Frontal cortex (tissue), 4 donors: Measurements from ENCODE around the gene ZNF407. TPM values are rescaled to one million over a fixed set of nuclear protein-coding genes. Genes with fewer than 3 reads are reported as not detected.
"Not testable (repeated sequence)": the region's sequence is repeated elsewhere in the genome, so short reads cannot be mapped to it uniquely, and the experiment has no call there.

Source experiments
- DNase-seq, 2 donors: peaks; one replicate each; pipeline ENCODE4 v3.0.0; 2012; ENCODE audit warnings: low spot score in 2 of 2
- FAIRE-seq: peaks from 2 replicates; lab custom pipeline; 2012; peaks lifted over from hg19 to GRCh38; lab: Jason Lieb, UNC
- total RNA-seq: library from RNA; depleted of rRNA; stranded (reverse); fragments of >200 nt; gene quantifications from one replicate; pipeline ENCODE4 v1.2.3, GENCODE V29; 2014
- donor health status: control.
- donor health status: control.
- donor health status: control.

The ZNF407 gene
- total RNA-seq, 1 donor from 2014 or later = 22.0 TPM

DNA sequence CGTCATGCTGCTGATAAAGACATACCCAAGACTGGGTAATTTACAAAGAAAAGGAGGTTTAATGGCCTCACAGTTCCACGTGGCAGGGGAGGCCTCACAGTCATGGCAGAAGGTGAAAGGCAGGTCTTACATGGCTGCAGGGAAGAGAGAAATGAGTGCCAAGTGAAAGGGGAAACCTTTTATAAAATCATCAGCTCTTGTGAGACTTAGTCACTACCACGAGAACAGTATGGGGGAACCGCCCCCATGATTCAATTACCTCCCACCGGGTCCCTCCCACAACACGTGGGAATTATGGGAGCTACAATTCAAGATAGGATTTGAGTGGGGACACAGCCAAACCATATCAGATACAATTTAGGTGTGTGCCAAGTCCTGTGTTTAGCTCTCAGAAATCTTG lies 506.4 kb downstream of the ZNF407 start:
- FAIRE-seq, DNase-seq: not testable (repeated sequence)

DNA sequence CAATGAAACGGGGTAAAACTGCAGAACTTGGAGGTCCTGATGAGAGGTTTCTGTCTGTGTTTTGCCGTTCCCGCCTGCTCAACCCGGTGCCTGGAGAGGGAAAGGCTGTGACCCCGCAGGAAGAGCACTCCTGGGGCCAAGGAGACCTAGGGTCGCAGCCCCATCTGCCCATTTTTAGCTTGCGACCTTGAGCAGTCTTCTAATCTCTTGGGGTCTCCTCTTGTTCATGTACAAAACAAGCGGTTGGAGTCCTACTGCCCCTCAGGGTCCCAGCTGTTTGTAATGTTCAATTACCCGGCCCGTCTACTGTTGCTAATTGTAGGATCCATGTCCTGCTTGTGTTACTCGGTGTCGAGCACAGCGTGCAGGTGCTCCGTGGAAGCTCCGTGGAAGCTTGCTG lies 506.8 kb downstream of the ZNF407 start:
- FAIRE-seq (no peak), DNase-seq (no peak)

DNA sequence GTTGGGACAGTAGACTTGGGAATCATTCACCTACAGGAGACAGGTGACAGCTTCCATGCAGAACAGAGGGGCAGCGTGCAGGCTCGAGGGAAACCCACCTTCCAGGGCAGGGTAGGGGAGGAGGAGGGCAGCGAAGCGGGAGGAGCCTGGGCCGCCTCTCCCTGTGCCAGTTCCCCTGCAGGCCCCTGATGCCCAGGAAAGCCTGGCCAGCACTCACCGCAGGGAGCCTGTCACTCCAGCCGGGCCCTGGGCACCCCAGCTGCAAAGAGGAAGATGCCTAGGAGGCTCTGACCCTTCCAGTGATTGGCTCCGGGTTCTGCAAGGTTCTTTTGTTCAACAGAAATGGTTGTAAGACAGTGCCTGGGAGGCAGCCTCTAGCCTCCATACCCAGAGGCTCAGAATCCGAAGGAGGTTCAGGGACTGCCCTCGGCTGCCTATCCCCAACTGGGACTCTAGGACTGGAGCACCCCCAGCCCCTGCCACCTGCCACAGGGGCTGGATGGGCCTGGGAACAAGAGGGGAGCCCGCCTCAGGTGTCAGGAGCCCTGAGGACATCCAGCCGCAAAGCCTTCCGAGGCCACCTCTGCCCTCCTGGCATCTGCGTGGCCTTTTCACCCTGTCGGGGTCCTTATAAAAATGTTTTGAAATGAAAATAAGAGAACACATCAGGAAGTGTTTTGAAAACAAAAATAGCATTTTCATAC lies 508.0 kb downstream of the ZNF407 start:
- no peak for FAIRE-seq
- DNase-seq = no peak

DNA sequence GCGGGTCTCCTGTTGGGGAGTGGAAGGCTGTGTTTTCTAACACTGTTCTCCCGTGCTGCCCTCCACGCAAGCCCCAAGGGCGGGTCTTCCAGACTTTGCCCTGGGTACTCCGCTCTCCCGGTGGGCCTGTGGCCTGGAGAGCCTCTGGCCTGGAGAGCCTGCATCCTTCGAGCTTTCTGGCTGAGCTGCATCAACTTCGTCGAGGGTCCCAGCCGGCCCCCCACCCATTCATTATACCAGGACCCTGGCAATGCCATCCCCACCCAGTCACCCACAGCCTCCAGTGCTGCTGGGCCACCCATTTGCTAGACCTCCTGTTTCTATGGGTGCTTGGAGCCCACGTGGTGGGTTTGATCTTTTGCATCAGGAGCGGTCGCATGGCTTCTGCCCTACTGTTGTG lies 509.1 kb downstream of the ZNF407 start:
- FAIRE-seq (no peak), DNase-seq (no peak)

DNA sequence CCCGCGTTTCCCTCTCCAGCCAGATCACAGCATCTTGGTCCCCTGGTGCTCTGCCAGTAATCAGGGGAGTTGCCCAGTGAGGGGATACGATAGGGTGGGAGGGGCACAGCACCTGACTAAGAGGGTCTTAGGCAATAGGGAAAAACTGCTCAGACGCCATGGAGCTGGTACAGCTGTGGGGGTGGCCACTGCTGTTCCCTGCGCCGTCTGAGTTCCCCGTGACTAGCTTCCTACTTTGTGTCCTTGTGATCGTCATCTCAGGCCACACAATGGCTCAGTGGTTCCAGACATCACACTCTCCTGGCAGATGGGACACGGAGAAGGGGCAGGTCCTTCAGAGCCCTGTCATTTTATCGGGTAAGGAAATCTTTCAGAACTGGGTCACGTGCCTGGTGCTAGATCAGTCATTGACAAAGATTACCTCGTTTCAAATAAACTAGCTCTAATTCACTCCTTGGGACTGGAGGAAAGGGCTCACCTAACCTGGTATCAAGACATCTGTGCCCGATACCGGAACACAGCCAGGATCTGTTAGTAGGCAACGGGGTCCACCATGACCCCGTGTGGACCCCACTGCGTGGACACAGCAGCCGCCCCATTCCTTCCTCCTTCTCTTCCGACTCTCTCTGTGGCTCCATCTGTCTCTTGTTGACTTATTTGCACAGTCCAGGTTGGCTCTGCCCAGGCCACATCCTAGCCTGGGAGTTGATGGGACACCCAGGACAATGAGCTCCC lies 509.7 kb downstream of the ZNF407 start:
- no peak for DNase-seq
- FAIRE-seq = no peak

DNA sequence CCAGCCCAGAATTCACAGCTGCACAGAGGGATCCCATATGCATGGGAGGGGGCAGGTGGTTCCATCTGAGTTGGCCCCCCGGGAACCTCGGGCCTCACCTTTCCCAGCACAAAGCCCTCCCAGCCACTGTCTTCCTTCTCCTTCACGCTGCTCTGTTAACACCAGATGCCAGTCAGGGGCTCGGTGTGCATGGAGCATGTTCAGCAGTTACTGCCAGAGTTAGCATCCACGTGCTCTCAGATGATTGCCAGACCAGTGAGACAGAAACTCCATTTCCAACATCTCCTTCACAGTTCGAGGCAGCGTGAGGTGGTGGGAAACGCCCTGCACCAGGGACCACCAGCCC lies 510.2 kb downstream of the ZNF407 start:
- DNase-seq = no peak
- FAIRE-seq = no peak

DNA sequence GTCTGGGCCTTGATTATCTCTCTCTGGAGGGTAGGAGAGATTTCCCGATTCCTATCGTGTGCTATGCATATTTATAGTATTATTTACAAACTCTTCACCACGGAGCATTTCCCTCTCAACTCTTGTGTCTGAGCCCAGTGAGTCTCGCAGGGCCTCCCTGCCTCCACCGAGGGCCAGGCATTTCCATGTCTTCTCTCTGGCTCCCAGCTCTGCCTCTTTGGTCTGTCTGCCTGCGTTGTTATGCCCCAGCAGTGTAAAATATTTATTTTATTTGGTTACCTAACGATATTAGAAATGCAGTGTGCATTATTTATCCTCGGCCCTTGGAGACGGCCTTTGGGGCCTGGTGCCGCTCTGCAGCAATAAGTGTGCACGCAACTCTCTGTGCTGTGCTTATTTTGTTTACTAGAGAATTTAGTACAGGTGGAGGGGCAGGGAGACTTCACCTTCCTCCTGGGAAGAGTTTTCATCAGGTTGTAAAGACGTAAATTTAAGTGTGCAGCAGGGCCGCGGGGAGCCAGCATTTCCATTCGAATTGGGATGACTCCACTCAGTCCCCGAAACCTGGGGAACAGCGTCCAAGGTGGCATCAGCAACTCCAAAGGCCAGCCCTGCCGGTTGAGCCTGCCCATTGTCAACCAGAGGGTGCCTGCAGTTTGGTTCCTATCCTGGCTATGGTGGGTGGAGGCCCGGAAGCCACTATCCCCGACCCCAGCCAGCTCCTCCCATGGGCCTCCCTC lies 511.1 kb downstream of the ZNF407 start:
- FAIRE-seq (no peak), DNase-seq (no peak)

DNA sequence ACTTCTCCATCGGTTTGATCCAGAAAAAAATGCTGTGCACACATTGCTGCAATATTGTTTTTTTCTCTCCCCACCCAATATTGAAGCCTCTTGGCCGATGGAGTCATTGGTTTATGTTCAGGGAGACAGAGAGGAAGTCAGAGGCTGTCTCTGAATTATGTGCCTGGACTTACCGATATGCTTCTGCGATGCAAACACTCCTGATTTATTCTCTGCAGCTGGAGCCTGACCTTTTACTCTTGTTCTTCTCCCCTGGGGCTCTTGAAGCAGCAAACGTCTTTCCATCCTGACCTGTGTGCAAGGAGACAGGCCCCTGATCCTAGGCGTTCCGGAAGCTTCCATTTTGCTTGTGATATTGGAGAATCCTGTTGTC lies 511.6 kb downstream of the ZNF407 start:
- no peak for DNase-seq
- FAIRE-seq = no peak

DNA sequence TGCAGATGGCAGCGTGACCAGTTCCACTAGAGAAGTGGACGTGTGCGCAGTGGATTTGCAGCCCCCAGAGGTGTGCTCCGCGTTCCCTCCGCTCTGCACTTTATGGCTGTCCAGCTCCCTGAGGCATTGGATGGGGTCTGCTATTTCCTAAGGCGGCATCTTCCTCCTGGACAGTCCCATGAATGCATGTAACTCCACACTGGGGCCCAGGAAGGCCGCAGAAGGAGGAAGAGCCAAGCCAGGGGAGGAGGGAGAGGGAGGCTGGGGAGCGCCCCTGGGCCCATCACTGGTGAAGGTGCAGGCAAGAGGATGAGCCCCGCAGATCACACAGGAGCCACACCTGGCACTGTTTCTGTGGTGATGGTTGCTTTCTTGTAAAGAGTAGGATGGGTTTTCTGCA lies 512.1 kb downstream of the ZNF407 start:
- DNase-seq = no peak
- FAIRE-seq = no peak

DNA sequence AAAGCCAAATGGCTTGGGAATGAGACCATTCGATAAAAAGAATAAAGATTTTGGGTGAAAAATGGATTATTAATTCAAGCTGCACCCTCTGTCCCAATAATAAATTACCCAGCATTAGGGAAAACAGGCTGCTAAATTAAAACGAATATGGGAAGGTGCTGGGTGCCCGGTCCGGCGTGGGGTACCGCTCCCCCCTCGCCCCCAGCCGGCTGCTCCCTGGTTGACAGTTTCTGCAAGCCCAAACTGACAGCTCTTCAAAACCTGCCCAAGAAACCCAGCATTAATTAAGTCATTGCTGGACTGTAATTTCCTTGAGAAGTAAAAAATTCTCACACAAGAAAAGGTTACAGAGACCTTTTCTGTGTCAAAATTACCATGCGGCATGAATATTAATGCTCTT lies 512.6 kb downstream of the ZNF407 start:
- no peak for DNase-seq
- no peak for FAIRE-seq

DNA sequence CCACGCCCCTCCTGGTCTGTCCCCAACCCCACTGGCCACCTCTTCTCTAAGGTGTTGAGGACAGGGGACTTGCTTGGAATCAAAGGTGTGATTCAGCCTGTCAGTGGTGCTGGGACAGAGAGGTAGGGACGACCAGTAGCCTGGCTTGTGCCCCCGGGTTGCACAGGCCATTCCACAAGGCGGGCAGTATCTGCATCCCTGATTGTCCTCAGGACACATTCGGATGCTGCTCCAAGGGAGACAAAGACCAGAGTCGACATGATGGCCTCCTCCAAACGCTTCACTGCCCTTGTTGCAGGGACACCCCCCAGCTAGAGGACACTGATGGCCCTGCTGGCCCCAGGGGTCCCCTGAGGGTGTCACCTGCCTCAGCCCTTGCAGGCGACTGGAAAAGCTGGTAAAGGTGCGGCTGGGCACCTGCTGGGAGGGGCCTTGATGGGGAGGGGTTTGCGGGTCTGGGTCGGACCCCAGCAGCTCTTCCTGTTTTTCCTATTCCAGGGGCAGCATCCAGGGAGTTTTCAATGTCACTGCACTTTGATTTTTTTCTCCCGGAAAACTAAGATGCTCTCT lies 513.3 kb downstream of the ZNF407 start:
- DNase-seq = no peak
- FAIRE-seq = no peak

DNA sequence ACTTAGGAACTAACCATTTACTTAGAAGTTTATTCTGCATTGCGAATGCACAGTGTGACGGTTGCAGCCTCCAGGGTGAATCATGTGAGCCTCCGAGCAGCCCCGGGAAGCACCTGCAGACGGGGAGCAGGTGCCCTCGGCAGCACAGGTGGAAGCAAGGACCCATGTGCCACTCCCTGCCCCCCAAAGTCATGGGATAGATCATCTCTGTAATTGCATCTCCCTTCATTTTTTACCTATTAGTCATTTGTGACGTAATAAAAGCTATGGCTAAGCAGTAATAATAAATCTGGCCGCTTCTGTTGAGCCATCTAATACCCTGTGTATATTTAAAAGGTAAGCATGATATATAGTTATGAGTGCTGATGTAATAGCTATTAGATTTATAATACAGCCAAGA lies 514.1 kb downstream of the ZNF407 start:
- FAIRE-seq (no peak), DNase-seq (no peak)

DNA sequence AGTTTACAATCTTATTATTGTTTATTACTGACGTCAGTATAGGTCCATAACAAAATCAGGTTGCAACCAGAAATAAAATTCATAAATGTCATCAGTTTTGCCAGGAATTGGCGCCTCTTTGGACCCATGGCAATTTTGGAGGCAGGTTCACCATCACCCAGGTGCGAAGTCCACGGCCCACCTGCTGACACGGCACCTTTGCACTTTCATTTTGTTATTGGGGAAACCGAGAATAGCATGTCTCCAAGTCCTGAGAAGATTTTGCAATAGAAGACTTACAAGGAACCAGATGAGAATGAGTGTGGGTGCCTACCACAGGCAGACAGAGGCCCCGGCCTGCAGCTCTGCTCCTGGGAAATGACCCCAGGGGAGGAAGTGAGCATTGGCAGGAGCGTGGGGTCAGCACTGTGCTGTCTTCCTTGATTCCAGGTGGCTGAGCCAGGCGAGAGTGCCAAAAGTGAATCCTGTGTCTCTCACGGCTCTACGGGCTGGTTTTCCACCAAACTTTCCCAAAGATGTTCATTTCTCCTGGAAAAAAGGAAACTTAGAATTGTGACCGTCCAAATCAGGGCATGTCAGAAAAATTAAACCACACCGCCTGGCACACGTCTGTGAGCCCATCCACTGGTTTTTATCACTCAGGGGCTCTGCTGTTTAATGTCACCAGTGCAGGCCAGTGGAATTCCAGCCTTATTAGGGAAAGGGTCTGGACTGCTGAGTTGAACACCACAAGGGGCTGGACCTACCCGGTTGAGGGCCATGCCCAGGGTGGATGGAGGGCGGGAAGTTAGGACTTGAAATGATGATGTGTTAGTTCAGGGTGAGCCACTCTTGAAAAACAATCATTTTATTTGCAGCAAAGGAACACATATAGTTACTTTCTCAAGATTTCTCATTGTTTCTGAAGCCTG lies 514.8 kb downstream of the ZNF407 start:
- FAIRE-seq (no peak), DNase-seq (no peak)

DNA sequence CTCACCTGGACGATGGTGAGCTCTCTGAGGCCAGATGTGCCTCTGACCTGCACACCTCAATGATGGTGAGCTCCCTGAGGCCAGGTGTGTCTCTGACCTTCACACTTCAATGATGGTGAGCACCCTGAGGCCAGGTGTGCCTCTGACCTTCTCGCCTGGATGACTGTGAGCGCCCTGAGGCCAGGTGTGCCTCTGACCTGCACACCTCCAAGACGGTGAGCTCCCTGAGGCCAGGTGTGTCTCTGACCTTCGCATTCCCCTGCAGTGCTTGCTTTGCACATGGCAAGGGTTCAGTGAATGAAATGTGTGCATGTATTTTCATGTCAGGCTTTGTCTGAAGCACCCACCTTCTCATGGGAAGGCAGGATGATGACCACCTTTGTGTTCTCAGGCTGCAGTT lies 515.8 kb downstream of the ZNF407 start:
- FAIRE-seq (no peak), DNase-seq (no peak)

DNA sequence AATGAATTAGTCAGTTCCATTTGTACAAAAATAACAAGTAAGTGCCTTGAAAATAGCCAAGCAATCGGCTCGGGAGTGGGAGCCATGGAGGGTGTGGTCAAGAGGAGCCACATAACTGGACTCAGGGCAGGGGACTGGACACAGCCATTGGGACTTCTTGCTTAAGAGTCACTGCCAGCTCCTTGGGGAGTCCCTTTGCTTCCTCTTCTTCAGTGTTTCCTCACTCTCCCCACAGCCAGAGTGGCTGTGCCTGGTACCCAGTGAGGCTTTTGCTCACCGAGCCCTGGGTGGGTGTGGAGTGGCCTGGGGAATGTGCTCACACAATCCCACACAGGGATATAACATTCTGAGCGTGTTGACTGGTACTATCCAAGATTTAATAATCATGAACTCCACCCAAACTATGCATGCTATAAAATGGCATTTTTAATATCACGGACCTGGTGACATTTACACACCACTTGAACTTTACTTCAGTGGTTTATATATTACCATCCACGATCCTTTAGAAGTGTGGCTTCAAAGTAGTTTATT lies 516.6 kb downstream of the ZNF407 start:
- no peak for DNase-seq
- no peak for FAIRE-seq

Other genes with a start within 250 kb of the ZNF407 start
- gene DIPK1C, start 140.6 kb upstream of the ZNF407 start, total RNA-seq = 4.9 TPM
- 32.6 TPM for gene CNDP2, start 101.5 kb upstream of the ZNF407 start, total RNA-seq
- under 0.01 TPM for gene CNDP1, start 63.4 kb upstream of the ZNF407 start, total RNA-seq